GM18526 (cell line): ENCODE data around the gene PCDHA10.

Source experiments
- POLR2A ChIP-seq: IDR thresholded peaks from 3 replicates; pipeline ENCODE4 v1.6.1; 2011; ENCODE audit not compliant: insufficient read length; ENCODE audit errors: extremely low read depth

PCDHA10 gene

DNA sequence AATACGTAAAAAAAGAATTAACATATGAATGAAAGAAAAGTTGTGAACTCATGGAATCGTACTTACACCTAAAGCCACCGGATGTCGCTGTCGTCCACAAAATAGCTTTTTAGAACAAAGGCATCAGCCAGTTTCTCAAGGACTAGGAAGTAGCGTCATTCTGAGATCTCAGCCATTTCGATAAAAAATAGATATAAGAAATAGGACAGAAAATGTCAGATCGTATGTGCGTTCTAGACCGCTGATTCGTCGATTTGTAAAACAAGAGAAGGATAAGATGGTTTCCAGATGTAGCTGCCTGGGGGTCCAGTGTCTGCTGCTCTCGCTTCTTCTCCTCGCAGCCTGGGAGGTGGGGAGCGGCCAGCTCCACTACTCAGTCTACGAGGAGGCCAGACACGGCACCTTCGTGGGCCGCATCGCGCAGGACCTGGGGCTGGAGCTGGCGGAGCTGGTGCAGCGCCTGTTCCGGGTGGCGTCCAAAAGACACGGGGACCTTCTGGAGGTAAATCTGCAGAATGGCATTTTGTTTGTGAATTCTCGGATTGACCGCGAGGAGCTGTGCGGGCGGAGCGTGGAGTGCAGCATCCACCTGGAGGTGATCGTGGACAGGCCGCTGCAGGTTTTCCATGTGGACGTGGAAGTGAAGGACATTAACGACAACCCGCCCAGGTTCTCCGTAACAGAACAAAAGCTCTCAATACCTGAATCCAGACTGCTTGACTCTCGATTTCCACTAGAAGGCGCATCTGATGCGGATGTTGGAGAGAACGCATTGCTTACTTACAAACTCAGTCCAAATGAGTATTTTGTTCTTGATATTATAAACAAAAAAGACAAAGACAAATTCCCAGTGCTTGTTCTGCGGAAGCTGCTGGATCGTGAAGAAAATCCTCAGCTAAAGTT lies at the start of gene PCDHA10:
Gene PCDHA10, plus strand, starts transcription at position 126 of the 903 bp plus-strand sequence. Its CDS starts 152 bp downstream, at position 278.
- no peak for TF ChIP-seq POLR2A

GRCh38 chr5:140806834-140807775 lies 48.6 kb upstream of the PCDHA10 start, which contains the start of gene PCDHA4:
PCDHA4 (plus strand) TSS chr5:140807068.
- TF ChIP-seq POLR2A: no peak

DNA sequence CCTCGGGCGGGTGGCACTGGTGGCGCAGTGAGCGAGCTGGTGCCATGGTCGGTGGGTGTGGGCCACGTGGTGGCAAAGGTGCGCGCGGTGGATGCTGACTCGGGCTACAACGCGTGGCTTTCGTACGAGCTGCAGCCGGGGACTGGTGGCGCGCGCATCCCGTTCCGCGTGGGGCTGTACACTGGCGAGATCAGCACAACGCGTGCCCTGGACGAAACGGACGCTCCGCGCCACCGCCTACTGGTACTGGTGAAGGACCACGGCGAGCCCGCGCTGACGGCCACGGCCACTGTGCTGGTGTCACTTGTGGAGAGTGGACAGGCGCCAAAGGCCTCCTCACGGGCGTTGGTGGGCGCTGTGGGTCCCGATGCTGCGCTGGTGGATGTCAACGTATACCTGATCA lies 46.8 kb upstream of the PCDHA10 start:
- no peak for TF ChIP-seq POLR2A

GRCh38 chr5:140821375-140822280 lies 34.1 kb upstream of the PCDHA10 start, which contains the start of gene PCDHA5:
PCDHA5 (plus strand) TSS chr5:140821613.
- TF ChIP-seq POLR2A: no peak

- TF ChIP-seq POLR2A: no peak
Observed at GRCh38 chr5:140822281-140822629, 33.4 kb upstream of the PCDHA10 start.

- no peak for TF ChIP-seq POLR2A
Observed at GRCh38 chr5:140823475-140823874, 32.2 kb upstream of the PCDHA10 start.

DNA sequence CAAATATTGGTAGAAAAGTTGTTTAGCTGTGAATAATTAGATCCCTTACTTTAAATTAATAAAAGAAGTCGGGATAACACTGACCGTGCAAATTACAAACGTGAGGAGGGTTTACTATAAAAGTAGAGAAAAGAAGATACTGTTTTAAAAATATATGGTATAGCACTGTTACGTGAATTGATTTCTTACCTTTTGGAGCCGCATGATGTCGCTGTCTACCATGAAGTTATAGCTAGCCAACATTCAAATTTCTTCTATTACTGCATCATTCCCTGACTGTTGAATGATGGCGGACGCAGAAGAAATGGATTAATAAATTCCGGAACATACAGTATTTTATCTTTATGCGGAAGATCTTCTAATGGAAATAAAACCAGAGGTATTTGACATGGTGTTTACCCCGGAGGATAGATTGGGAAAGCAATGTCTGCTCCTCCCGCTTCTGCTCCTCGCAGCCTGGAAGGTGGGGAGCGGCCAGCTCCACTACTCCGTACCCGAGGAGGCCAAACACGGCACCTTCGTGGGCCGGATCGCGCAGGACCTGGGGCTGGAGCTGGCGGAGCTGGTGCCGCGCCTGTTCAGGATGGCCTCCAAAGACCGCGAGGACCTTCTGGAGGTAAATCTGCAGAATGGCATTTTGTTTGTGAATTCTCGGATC lies 27.9 kb upstream of the PCDHA10 start, which contains the start of gene PCDHA6:
Gene PCDHA6, plus strand, starts transcription at position 257 of the 658 bp plus-strand sequence. Its CDS starts 132 bp downstream, at position 389.
- no peak for TF ChIP-seq POLR2A

DNA sequence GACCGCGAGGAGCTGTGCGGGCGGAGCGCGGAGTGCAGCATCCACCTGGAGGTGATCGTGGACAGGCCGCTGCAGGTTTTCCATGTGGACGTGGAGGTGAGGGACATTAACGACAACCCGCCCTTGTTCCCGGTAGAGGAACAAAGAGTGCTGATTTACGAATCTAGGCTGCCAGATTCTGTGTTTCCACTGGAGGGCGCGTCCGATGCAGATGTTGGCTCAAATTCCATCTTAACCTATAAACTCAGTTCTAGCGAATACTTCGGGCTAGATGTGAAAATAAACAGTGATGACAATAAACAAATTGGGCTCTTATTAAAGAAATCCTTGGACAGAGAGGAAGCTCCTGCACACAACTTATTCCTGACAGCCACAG lies 27.3 kb upstream of the PCDHA10 start:
- no peak for TF ChIP-seq POLR2A

- no peak for TF ChIP-seq POLR2A
Observed at GRCh38 chr5:140833993-140834392, 21.7 kb upstream of the PCDHA10 start, which contains the start of gene PCDHA7. PCDHA7 (plus strand) TSS chr5:140834269; CDS start chr5:140834384, 115 bp downstream.

- no peak for TF ChIP-seq POLR2A
Observed at GRCh38 chr5:140835622-140836510, 19.8 kb upstream of the PCDHA10 start.

DNA sequence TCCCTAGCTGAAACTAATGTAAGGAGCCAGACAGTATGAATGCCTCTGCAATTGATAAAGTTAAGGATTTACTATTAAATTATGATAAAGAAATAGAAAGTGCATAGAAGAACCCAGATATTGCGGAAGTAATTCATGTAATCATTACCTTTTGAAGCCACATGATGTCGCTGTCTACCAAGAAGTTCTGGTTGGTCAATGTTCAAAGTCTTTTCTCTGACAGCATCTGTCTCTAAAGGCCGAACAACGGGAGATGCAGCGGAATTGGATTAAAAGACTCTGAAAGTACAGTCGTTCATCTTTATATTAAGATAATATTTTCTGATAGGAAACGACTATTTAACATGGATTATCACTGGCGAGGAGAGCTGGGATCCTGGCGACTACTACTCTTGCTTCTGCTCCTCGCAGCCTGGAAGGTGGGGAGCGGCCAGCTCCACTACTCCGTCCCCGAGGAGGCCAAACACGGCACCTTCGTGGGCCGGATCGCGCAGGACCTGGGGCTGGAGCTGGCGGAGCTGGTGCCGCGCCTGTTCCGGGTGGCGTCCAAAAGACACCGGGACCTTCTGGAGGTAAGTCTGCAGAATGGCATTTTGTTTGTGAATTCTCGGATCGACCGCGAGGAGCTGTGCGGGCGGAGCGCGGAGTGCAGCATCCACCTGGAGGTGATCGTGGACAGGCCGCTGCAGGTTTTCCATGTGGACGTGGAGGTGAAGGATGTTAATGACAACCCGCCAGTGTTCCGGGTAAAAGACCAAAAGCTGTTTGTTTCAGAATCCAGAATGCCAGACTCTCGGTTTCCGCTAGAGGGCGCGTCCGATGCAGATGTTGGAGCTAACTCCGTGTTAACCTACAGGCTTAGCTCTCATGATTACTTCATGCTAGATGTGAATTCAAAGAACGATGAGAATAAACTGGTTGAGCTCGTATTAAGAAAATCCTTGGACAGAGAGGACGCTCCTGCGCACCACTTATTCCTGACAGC lies 14.4 kb upstream of the PCDHA10 start, which contains the start of gene PCDHA8:
Gene PCDHA8, plus strand, starts transcription at position 210 of the 985 bp plus-strand sequence. Its CDS starts 135 bp downstream, at position 345.
- no peak for TF ChIP-seq POLR2A
